Measurements from ENCODE around the gene DEPP1.

DEPP1 gene

DNA sequence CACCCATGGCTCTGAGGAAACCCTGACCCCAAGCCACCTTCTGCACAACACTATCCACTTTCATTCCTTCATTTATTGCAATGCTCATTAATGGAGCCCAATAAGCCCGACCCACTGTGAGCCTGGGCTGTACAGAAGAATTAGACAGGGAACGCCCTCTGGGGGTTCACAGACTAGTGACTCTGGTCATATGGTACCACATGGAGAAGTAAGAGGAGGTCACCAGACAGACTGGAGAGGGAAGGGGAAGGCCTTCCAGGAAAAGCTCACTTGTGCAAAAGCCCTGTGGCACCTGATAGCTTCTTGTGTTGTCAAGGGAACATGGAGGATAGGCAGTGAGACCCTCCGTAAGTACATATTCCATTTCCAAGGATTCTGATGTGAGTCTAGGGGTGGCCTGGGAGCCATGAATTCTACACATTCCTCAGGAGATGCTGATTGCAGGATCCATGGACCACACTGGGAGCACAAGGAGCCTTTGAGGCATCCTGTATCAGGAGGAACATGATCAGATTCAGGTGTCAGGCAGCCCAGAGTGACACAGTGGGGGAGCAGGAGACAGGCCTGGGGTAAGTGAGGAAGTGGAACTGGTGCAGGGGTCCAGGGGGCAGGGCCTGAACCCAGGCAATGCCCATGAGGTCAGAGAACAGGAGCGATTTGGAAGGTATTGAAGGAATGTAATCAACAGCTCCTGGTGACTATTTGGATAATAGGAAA lies 47.5 kb downstream of the DEPP1 start:
- no peak for DNase-seq

DNA sequence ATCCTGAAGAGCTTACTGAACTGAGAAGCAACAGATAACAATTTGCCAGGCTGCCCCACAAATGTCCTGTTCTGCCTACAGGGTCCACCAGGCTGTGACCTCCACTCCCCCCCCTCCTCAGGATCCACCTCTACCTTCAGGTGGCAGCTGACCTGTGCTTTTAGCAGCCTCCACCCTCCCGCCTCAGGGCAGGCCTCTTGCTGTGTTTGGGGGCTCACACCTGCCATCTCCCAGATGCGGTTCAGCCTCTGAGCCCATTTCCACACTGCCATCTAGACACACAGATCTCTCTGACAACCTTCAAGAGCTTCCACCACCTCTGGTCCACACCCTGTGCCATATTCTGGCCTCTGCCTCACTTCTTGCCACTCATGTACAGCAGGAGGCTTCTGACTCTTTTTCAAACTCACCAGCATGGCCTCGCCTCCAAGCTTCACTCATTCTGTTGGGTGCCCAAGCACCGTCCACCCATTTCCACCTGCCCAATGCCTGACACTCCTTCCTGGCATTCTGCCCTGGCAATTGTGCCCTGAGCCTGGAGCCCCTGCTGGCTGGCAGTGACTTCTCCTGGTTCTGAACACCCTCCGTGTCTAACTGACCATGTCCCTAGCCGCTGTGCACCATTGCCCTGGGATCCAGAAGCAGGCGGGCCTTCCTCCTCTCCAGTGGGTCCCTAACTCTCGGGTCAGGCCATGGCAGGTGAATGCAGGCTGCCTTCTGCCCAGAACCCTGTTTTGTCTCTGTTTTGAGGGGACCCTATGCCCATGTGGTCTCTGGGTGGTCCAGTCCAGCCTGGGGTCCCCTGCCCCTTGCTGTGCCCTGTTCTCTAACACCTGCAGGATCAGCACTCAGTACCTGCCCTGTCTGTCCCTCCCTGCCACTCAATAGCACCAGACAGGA lies 49.0 kb downstream of the DEPP1 start:
- no peak for DNase-seq

DNA sequence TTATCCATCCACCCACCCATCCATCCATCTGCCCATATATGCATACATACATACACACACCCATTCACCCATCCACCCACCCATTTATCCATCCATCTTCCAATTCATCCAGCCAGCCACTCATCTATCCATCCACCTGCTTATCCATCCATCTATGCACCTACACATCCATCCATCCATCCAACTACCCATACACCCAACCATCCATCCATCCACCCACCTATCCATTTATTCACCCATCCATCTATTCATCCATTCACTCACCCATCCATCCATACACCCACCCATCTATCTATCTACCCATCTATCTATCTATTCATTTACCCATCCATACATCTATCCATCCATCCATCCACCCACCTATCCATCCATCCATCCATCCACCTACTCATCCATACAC lies 50.1 kb downstream of the DEPP1 start:
- DNase-seq = no peak

DNA sequence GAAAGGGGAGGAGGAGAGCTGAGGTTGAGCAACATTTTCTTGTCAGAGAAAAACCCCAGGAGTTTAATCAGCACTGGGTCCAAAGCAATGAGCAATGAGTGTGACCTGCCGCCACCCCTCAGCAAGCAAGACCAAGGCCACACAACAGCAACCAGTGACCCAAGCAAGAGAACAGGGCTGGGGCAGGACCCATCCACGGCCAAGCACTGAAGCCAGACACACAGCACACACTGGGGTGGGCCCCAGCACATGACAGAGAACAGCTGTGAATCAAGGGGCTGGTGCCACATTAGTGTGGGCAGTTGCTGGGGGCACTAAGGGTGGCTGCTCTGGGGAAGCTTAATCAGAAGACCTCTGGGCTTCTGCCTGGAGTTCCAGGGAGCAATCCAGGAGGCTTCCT lies 51.3 kb downstream of the DEPP1 start:
- no peak for DNase-seq

DNA sequence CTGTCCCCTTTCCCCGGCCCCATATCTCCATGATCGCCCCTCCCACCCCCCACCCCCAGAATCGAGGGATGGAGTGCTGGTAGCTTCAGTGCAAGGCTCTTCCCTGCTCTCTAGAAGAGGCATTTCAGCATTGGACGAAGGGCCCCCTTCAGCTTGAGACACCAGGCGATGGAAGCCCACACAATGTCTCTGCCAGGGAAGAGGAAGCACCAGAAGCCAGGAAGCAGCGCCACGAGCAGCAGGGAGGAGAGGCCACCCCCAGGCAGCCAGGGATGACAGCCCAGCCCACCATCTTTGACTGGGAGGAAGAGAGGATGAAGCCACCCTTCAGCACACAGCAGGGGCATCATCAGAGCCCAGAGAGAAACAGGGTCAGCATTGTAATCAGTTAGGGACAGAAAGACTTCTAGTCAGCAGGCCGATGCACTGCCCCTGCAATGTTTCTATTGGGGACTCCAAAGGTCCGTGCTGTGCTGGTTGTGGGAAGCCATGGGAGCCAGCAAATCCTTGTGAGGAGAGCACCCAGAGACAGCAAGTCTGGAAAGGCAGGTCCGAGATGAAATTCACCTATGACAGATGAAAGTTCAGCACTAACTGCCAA lies 51.8 kb downstream of the DEPP1 start:
- DNase-seq = no peak
